Measurements from ENCODE around the gene KLRF1. TPM values are rescaled to one million over a fixed set of nuclear protein-coding genes. Genes with fewer than 3 reads are reported as not detected.

Gene KLRF1
- total RNA-seq, 1 experiment from 2014 or later, result not detected

DNA sequence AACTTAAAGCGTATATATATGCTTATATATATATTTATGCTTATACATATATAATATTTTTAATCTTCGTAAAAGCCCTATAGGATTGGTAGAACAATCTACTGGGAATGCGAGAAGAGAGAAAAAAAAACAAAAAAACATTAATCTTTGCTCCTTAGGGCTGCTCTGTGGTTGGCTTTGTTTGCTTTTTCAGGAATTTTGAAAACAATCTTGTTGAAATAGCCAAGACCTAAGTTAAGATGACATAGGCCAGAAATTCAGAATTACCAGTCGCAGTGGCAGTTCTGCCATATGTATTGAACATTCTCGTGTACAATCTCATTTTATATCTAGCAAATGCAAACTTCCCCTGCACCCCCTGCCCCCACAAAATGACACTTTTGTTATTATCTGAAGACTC is 54.7 kb downstream of the KLRF1 start (continued):
- TF ChIP-seq, protein P1, sequence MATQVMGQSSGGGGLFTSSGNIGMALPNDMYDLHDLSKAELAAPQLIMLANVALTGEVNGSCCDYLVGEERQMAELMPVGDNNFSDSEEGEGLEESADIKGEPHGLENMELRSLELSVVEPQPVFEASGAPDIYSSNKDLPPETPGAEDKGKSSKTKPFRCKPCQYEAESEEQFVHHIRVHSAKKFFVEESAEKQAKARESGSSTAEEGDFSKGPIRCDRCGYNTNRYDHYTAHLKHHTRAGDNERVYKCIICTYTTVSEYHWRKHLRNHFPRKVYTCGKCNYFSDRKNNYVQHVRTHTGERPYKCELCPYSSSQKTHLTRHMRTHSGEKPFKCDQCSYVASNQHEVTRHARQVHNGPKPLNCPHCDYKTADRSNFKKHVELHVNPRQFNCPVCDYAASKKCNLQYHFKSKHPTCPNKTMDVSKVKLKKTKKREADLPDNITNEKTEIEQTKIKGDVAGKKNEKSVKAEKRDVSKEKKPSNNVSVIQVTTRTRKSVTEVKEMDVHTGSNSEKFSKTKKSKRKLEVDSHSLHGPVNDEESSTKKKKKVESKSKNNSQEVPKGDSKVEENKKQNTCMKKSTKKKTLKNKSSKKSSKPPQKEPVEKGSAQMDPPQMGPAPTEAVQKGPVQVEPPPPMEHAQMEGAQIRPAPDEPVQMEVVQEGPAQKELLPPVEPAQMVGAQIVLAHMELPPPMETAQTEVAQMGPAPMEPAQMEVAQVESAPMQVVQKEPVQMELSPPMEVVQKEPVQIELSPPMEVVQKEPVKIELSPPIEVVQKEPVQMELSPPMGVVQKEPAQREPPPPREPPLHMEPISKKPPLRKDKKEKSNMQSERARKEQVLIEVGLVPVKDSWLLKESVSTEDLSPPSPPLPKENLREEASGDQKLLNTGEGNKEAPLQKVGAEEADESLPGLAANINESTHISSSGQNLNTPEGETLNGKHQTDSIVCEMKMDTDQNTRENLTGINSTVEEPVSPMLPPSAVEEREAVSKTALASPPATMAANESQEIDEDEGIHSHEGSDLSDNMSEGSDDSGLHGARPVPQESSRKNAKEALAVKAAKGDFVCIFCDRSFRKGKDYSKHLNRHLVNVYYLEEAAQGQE (IDR thresholded peaks at IDR 0.05; ENCODE audit: low read depth), result no peak

DNA sequence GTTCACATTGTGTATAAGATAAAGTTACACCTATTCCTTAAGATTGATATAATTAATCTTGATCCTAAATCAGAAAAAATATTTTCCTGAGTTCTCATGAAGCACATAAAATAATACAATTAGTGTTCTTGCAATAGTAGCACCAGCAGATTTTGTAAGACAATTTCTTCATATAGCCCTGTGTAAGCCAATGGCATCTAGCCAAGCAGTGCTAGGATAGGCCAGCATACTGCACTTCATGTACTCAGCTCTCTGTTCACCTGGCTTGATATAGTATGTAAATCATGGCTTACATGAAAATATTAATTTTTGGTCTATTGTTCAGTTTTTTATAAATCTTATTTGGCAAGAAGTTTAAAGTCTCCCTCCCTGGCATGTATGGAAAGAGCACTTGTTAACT is 55.9 kb downstream of the KLRF1 start:
- Histone ChIP-seq H3K4me1 (ENCODE audit: control insufficient read depth in 1 of 2, insufficient read depth in 2 of 2, low read length in 2 of 2) (no peaks in the 10 kb centered on the region), H3K9ac (ENCODE audit: low read length) (no peak overlapping the region), H3K9me3 (ENCODE audit: control insufficient read depth in 1 of 2, insufficient read depth in 1 of 2, low read depth in 1 of 2, low read length in 2 of 2) (no peaks in the 10 kb centered on the region), H3K27ac (ENCODE audit: low read depth, low read length) (no peak overlapping the region), H3K36me3 (ENCODE audit: control insufficient read depth in 1 of 2, insufficient read depth in 2 of 2, low read length in 2 of 2) (no peaks in the 10 kb centered on the region), H3K4me2 (ENCODE audit: low read length) (no peak overlapping the region), H3K79me2 (ENCODE audit: insufficient read depth, low read length) (no peaks in the 10 kb centered on the region), H3K4me3 (replicated peaks in 1 of 2; ENCODE audit: low read depth in 1 of 2, low read length in 2 of 2) (no peak overlapping the region), H3K9me2 (ENCODE audit: insufficient read depth) (no peaks in the 10 kb centered on the region), H4K20me1 (ENCODE audit: insufficient read depth) (no peaks in the 10 kb centered on the region; the same call in 1 of the 2 replicates), H2AFZ (ENCODE audit: low read depth, low read length, poor library complexity, severe bottlenecking) (no peak overlapping the region), H3K27me3 (ENCODE audit: insufficient read depth, low read length) (peaks cover 28% of the 10 kb centered on the region)
- ATAC-seq (no peak), DNase-seq (ENCODE audit: low read depth, low spot score) (no peak)
- RAD21 ChIA-PET (ENCODE audit: low non-redundant PET in 1 of 2, low total read pairs in 2 of 2, uncharacterized antibody in 2 of 2, unreplicated experiment in 2 of 2), result no interaction called here
- intact Hi-C loops (cut with micrococcal nuclease), result no loop called here
- POLR2A ChIA-PET, result no interaction called here
- no peak for TF ChIP-seq YY1 (IDR thresholded peaks at IDR 0.05; ENCODE audit: extremely low read depth, insufficient replicate concordance, low read depth, low read length)
- TF ChIP-seq ZNF274 (IDR thresholded peaks at IDR 0.05; ENCODE audit: low read depth, low read length), result no peak
- no peak for TF ChIP-seq CBX3 (IDR thresholded peaks at IDR 0.05; ENCODE audit: low read depth)
- TF ChIP-seq, protein P2, sequence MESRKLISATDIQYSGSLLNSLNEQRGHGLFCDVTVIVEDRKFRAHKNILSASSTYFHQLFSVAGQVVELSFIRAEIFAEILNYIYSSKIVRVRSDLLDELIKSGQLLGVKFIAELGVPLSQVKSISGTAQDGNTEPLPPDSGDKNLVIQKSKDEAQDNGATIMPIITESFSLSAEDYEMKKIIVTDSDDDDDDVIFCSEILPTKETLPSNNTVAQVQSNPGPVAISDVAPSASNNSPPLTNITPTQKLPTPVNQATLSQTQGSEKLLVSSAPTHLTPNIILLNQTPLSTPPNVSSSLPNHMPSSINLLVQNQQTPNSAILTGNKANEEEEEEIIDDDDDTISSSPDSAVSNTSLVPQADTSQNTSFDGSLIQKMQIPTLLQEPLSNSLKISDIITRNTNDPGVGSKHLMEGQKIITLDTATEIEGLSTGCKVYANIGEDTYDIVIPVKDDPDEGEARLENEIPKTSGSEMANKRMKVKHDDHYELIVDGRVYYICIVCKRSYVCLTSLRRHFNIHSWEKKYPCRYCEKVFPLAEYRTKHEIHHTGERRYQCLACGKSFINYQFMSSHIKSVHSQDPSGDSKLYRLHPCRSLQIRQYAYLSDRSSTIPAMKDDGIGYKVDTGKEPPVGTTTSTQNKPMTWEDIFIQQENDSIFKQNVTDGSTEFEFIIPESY (IDR thresholded peaks at IDR 0.05; ENCODE audit: extremely low read depth, insufficient replicate concordance, low read length), result no peak
- no peak for TF ChIP-seq RAD21 (IDR thresholded peaks at IDR 0.05; ENCODE audit: low read depth)
- no peak for TF ChIP-seq ZFX (IDR thresholded peaks at IDR 0.05)
- no peak for TF ChIP-seq TCF7L2 (IDR thresholded peaks at IDR 0.05; ENCODE audit: borderline replicate concordance, extremely low read depth, insufficient read depth, insufficient read length)
- no peak for TF ChIP-seq EGR1 (IDR thresholded peaks at IDR 0.05; ENCODE audit: low read depth)
- TF ChIP-seq EZH2 (IDR thresholded peaks at IDR 0.05), result no peak
- TF ChIP-seq ELF1 (IDR thresholded peaks at IDR 0.05; ENCODE audit: borderline replicate concordance, low read depth), result no peak
- CTCF ChIA-PET, result no interaction called here
- no TSS peak for BruUV-seq (replicated peaks)
